Natural killer cell (primary cell): Measurements from ENCODE around the gene EIPR1. TPM values are rescaled to one million over a fixed set of nuclear protein-coding genes. Genes with fewer than 3 reads are reported as not detected.

Experiments used
- ATAC-seq, 3 donors: fragments of 150-1000 bp in 2 of 3; fragments of 200-7000 bp in 1 of 3; cut with Tn5 transposase; 1 replicate in 1 of 3; 2 replicates in 2 of 3; pipeline ENCODE4 v1.10.0; 2021; ENCODE audit warnings: mild to moderate bottlenecking in 2 of 3, moderate library complexity in 2 of 3
- DNase-seq, 2 donors: peaks; one replicate each; pipeline versions ENCODE4 v3.0.0 to v3.0.0-alpha.2; 2013 to 2021; ENCODE audit warnings: mixed read lengths in 1 of 2
- H3K27ac ChIP-seq: one replicate; pipeline ENCODE4 v1.5.1; 2013; ENCODE audit warnings: mild to moderate bottlenecking, low read length
- H3K27me3 ChIP-seq: one replicate; pipeline ENCODE4 v1.6.1; 2013; ENCODE audit warnings: low read length; ENCODE audit not compliant: control insufficient read depth, insufficient read depth
- H3K36me3 ChIP-seq: one replicate; pipeline ENCODE4 v1.6.1; 2013; ENCODE audit warnings: low read length; ENCODE audit not compliant: control insufficient read depth, insufficient read depth
- H3K4me1 ChIP-seq: one replicate; pipeline ENCODE4 v1.6.1; 2013; ENCODE audit warnings: low read length; ENCODE audit not compliant: control insufficient read depth, insufficient read depth
- H3K4me3 ChIP-seq: one replicate; pipeline ENCODE4 v1.5.1; 2013; ENCODE audit warnings: low read length
- H3K9me3 ChIP-seq: one replicate; pipeline ENCODE4 v1.6.1; 2013; ENCODE audit warnings: low read length; ENCODE audit not compliant: control insufficient read depth, insufficient read depth
- H3K27ac Mint-ChIP-seq, 2 donors: one replicate each; pipeline ENCODE4 v1.8.0; 2022; ENCODE audit warnings: mild to moderate bottlenecking in 2 of 2, mixed read lengths in 2 of 2, moderate library complexity in 1 of 2
- H3K27me3 Mint-ChIP-seq, 2 donors: one replicate each; pipeline ENCODE4 v1.8.0; 2022; ENCODE audit warnings: low read depth in 2 of 2, mixed read lengths in 2 of 2
- H3K36me3 Mint-ChIP-seq: one replicate; pipeline ENCODE4 v1.8.0; 2022; ENCODE audit warnings: mixed read lengths
- H3K4me1 Mint-ChIP-seq, 2 donors: one replicate each; pipeline ENCODE4 v1.8.0; 2022; ENCODE audit warnings: mixed read lengths in 2 of 2
- H3K4me3 Mint-ChIP-seq: one replicate; pipeline ENCODE4 v1.8.0; 2022; ENCODE audit warnings: mild to moderate bottlenecking, moderate library complexity, mixed read lengths
- H3K9me3 Mint-ChIP-seq, 2 donors: one replicate each; pipeline ENCODE4 v1.8.0; 2022; ENCODE audit warnings: mixed read lengths in 2 of 2
- WGBS: methylation state at CpG from one replicate; pipeline ENCODE4 v1.1.7; 2013; ENCODE audit warnings: missing lambda C conversion rate; ENCODE audit not compliant: insufficient coverage; 5-methylcytosine and 5-hydroxymethylcytosine counted together
- intact Hi-C: fragments of 100-400 bp; cut with micrococcal nuclease; formaldehyde crosslinking; loops from one replicate; pipeline ENCODE4 v1.14.2; 2022
- total RNA-seq, 4 donors: library from RNA; stranded (reverse); fragments of 120-200 nt in 1 of 4; gene quantifications; one replicate each; pipeline versions ENCODE4 v1.2.3 to v1.2.4, GENCODE V29; 2013 to 2022
- TF ChIP-seq, protein P1 (sequence below): fragments of 200-600 bp; IDR thresholded peaks from one replicate; pipeline ENCODE4 v1.8.0; 2022; ENCODE audit warnings: antibody characterized with exemption

Gene EIPR1
- total RNA-seq, 3 donors from 2014 or later (not counting 1 experiment from before 2014, with no cell fraction given), result 26.8 to 28.8 (median 27.9) TPM

GRCh38 chr2:3291113-3291512 lies 86.5 kb downstream of the EIPR1 start:
- ATAC-seq, result no peak
- intact Hi-C loops, result no loop called here
- peaks cover 29 to 37% of the 10 kb centered on the region in 2 donors for H3K4me1 Mint-ChIP-seq
- Histone ChIP-seq H3K4me3 (no peak overlapping the region), H3K27me3 (no peaks in the 10 kb centered on the region), H3K36me3 (no peaks in the 10 kb centered on the region), H3K27ac (no peak overlapping the region), H3K4me1 (no peaks in the 10 kb centered on the region), H3K9me3 (no peaks in the 10 kb centered on the region)
- no peaks in the 10 kb centered on the region for H3K36me3 Mint-ChIP-seq
- TF ChIP-seq, protein P1, sequence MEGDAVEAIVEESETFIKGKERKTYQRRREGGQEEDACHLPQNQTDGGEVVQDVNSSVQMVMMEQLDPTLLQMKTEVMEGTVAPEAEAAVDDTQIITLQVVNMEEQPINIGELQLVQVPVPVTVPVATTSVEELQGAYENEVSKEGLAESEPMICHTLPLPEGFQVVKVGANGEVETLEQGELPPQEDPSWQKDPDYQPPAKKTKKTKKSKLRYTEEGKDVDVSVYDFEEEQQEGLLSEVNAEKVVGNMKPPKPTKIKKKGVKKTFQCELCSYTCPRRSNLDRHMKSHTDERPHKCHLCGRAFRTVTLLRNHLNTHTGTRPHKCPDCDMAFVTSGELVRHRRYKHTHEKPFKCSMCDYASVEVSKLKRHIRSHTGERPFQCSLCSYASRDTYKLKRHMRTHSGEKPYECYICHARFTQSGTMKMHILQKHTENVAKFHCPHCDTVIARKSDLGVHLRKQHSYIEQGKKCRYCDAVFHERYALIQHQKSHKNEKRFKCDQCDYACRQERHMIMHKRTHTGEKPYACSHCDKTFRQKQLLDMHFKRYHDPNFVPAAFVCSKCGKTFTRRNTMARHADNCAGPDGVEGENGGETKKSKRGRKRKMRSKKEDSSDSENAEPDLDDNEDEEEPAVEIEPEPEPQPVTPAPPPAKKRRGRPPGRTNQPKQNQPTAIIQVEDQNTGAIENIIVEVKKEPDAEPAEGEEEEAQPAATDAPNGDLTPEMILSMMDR, result no peak
- peaks cover 0 to 2% of the 10 kb centered on the region in 2 donors for H3K9me3 Mint-ChIP-seq
- H3K27me3 Mint-ChIP-seq, result no peaks in the 10 kb centered on the region
- no peak overlapping the region for H3K4me3 Mint-ChIP-seq
- H3K27ac Mint-ChIP-seq, result no peak overlapping the region
- no peak for DNase-seq
- 99% methylated on average over 9 of the region's 9 CpGs for WGBS

DNA sequence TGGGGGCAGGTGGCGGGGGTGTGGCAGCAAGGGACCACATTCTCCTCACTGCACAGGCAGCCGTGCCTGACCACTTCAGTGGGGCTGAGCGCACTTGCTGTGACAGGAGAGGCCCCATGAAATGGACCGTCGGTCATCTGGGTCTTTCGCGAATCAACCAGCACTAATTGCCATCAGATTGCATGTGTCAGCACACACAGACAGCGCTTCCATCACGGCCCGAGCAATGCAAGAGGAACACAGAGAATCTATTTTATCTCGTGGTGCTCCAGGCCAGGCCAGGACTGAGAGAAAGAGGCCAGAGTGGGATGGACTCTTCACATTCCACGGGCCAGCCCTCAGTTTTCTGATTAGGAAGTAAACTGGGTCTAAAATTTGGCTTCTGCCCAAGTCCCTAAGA lies 87.0 kb downstream of the EIPR1 start:
- H3K36me3 Mint-ChIP-seq, result no peaks in the 10 kb centered on the region
- H3K9me3 Mint-ChIP-seq, result peaks cover 0 to 2% of the 10 kb centered on the region in 2 donors
- no peak overlapping the region for H3K4me3 ChIP-seq
- no peak overlapping the region for H3K27ac ChIP-seq
- DNase-seq (no peak), ATAC-seq (no peak)
- 88% methylated on average over 12 of the region's 12 CpGs for WGBS
- H3K4me3 Mint-ChIP-seq, result no peak overlapping the region
- peaks cover 29 to 37% of the 10 kb centered on the region in 2 donors for H3K4me1 Mint-ChIP-seq
- no peaks in the 10 kb centered on the region for H3K9me3 ChIP-seq
- no peaks in the 10 kb centered on the region for H3K4me1 ChIP-seq
- TF ChIP-seq, protein P1, result no peak
- H3K36me3 ChIP-seq, result no peaks in the 10 kb centered on the region
- no peaks in the 10 kb centered on the region for H3K27me3 ChIP-seq
- H3K27ac Mint-ChIP-seq, result no peak overlapping the region
- intact Hi-C loops, result no loop called here
- H3K27me3 Mint-ChIP-seq, result no peaks in the 10 kb centered on the region

DNA sequence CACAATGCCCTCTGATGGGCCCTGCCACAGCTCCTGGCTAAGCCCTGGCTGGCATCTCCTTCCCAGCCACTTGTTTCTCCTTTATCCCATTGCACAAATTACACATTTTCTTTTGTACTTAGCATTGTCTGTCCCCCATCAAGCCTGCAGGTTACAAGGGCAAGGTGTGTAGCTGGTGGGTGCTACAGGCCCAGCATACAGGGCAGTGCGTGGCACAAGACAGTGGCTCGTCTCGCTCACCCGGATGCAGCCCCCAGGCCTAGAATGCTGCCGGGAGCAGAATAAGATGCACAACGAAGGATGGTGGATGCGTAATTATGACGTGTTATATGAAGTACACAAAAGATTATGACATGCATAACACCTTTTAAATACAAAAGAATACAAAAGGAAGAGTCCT lies 87.6 kb downstream of the EIPR1 start:
- no peak overlapping the region for H3K27ac ChIP-seq
- H3K36me3 ChIP-seq, result no peaks in the 10 kb centered on the region
- Mint-ChIP-seq H3K4me3 (no peak overlapping the region), H3K27me3 (no peaks in the 10 kb centered on the region), H3K27ac (peak overlapping the region; percentile 36 to 46), H3K36me3 (no peaks in the 10 kb centered on the region), H3K4me1 (peaks cover 29 to 37% of the 10 kb centered on the region in 2 donors), H3K9me3 (peaks cover 0 to 2% of the 10 kb centered on the region in 2 donors)
- 98% methylated on average over 7 of the region's 8 CpGs for WGBS
- DNase-seq (no peak), ATAC-seq (no peak)
- H3K4me3 ChIP-seq, result no peak overlapping the region
- H3K4me1 ChIP-seq, result no peaks in the 10 kb centered on the region
- no peaks in the 10 kb centered on the region for H3K27me3 ChIP-seq
- no peaks in the 10 kb centered on the region for H3K9me3 ChIP-seq
- TF ChIP-seq, protein P1, result no peak
- intact Hi-C loops, result no loop called here

DNA sequence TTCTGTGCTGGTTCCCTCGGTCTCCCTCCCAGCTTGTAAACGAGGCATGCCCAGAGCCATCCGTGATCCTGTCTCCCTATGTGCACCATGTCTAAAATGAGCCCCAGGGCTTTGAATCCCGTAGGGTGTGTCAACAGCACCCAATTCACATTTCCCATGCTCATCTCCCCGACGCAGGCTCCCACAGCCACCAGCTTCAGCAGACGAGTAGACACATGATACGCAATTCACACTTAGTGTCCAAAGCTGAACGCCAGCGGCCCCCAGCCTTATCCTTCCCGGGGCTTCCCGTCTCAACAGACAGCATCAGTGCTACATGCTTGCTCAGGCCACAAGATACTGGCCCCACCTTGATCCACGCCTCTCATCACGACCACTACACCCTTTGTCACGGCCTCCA lies 88.1 kb downstream of the EIPR1 start:
- intact Hi-C loops, result no loop called here
- Mint-ChIP-seq H3K27ac (peak overlapping the region; percentile 36 to 46), H3K4me1 (peaks cover 34 to 42% of the 10 kb centered on the region in 2 donors), H3K4me3 (no peak overlapping the region), H3K36me3 (no peaks in the 10 kb centered on the region), H3K27me3 (no peaks in the 10 kb centered on the region), H3K9me3 (peaks cover 0 to 2% of the 10 kb centered on the region in 2 donors)
- Histone ChIP-seq H3K27ac (no peak overlapping the region), H3K9me3 (no peaks in the 10 kb centered on the region), H3K36me3 (no peaks in the 10 kb centered on the region), H3K27me3 (no peaks in the 10 kb centered on the region), H3K4me3 (no peak overlapping the region), H3K4me1 (no peaks in the 10 kb centered on the region)
- TF ChIP-seq, protein P1, result no peak
- 97% methylated on average over 15 of the region's 15 CpGs for WGBS
- DNase-seq, result no peak
- no peak for ATAC-seq
